Activated CD4-positive, CD25-positive, alpha-beta regulatory T cell treated with anti-CD3 and anti-CD28 coated beads, Interleukin-2, amount 50 U/mL, for 72 hours (primary cell): Measurements from ENCODE around the gene MRC2.
"Not testable (repeated sequence)": the region's sequence is repeated elsewhere in the genome, so short reads cannot be mapped to it uniquely, and the experiment has no call there.

Experiments used
- DNase-seq: peaks from one replicate; pipeline ENCODE4 v3.0.0; 2021

MRC2 gene

GRCh38 chr17:62680541-62681052 is 53.1 kb downstream of the MRC2 start:
- no peak for DNase-seq

DNA sequence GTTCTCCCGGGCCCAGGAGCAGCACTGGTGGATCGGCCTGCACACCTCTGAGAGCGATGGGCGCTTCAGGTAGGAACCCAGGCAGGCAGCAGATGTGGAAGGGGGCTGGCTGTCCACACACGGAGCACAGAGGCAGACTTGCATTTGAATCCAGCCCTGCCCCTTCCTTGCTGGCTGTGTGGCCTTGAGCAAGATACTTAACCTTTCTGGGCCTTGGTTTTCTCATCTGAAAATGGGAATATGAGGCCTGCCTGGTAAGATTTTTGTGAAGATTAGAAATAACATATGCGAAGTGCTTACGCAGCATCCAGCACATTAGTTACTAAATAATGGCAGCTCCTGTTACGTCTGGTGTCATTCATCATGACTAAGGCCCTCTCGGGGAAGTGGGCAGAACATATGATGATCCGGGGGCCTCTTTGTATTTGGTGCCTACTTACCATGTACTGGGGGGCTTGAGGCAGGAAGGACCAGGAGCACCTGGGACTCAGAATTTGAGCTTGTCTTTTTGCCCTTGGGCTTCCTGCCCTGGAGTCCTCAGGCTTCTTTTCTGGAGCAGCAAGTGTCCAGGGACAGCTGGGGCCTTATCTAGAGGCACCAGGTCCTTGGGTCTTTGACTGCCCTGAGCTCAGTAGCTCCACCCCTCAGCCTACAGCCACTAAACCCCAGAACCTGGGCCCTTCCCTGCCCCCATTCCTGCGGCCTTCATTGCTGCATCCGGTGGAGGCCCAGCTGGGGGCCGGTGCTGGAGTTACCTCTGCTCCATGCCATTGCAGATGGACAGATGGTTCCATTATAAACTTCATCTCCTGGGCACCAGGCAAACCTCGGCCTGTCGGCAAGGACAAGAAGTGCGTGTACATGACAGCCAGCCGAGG is 53.8 kb downstream of the MRC2 start:
- DNase-seq = no peak

DNA sequence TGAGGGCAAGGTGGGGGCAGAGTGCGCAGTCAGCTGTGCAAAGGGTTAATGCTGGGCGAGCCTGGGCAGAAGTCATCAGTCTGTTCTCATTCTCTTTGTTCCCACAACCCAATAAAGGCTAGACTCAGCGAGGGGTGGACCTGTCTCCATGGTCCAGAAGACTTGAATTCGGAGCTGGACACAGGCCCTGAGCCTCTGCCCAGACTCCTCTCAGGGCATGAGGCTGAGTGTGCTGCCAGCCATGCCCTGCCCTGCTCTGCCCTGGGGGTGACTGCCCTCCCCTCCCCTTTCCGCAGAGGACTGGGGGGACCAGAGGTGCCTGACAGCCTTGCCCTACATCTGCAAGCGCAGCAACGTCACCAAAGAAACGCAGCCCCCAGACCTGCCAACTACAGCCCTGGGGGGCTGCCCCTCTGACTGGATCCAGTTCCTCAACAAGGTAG is 54.5 kb downstream of the MRC2 start:
- DNase-seq = no peak

DNA sequence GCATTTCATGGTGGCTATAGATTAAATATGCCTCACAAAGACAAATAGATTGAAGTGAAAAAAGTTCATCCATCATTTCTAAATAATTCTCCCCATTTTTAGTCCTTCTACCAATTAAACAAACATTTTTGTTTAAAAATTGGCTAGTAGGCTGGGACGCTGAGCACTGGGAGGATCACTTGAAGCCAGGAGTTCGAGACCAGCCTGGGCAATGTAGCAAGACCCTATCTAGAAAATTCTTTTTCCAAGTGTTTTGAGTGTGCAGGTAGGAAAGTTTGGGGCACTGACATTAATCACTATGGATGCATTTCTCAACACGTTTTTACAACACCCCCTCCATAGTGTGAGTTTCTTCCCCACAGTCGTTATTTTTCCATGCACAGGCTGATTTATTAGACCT is 56.7 kb downstream of the MRC2 start:
- DNase-seq = no peak

GRCh38 chr17:62687997-62688396 is 60.5 kb downstream of the MRC2 start:
- no peak for DNase-seq

DNA sequence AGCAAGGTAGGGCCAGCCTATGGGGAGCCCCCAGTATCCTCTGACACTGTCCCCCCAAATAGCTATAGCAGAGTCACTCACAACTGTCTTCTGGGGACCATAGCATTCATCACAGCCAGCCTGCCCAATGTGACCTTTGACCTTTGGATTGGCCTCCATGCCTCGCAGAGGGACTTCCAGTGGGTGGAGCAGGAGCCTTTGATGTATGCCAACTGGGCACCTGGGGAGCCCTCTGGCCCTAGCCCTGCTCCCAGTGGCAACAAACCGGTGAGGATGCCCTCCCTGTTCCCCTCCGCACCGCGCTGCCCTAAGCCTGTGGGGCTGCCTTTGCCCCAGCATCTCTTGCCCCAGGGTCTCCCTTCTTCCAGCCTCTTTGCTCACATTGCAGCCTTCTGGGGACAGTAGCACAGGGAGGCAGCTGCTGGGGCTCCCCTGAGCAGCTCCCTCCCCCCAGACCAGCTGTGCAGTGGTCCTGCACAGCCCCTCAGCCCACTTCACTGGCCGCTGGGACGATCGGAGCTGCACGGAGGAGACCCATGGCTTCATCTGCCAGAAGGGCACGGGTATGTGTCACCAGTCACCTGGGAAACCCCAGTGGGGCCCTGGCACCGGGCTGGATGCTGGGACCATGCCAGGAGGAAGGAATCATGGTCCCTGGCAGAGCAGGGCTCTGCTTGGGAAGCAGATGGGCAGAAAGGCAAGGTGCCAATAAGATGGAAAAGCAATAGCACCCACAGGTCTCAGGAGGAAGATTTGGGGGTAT is 61.1 kb downstream of the MRC2 start:
- DNase-seq = no peak

DNA sequence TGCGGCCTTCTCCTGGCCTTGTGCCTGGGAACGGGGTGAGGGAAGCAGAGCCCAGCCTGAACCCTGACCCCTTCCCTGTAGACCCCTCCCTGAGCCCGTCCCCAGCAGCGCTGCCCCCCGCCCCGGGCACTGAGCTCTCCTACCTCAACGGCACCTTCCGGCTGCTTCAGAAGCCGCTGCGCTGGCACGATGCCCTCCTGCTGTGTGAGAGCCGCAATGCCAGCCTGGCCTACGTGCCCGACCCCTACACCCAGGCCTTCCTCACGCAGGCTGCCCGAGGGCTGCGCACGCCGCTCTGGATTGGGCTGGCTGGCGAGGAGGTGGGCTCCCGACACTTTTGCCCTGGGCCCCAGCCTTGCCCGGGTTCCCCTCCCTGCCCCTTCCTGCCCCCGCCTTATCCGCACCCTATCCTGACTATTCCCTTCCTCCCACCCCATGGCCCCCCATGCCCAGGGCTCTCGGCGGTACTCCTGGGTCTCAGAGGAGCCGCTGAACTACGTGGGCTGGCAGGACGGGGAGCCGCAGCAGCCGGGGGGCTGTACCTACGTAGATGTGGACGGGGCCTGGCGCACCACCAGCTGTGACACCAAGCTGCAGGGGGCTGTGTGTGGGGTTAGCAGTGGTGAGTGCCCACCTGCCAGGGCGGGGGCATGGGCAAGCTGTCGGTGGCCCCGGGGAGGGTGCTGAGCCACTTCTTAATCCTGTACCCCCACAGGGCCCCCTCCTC is 62.1 kb downstream of the MRC2 start:
- no peak for DNase-seq

DNA sequence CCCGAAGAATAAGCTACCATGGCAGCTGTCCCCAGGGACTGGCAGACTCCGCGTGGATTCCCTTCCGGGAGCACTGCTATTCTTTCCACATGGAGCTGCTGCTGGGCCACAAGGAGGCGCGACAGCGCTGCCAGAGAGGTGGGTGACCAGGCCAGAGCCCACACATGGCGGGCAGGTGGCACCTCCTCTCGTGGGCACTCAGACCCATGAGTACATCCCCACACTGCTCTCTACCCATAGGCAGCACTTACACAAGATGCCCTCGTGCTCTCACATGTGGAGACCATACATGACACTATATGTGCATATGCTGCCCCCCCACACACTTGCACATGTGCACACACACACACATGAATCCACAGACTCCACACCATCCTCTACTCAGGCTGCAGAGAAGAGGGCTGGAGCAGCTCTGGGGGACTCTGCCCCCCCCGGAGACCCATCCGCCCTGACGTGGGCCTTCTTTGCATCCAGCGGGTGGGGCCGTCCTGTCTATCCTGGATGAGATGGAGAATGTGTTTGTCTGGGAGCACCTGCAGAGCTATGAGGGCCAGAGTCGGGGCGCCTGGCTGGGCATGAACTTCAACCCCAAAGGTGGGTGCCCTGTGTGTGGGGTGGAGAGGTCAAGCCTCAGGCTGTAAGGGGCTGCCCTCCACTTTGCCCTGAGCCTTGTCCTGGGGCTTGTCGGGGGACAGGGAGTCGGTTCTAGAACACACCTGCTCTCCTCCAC is 62.9 kb downstream of the MRC2 start:
- no peak for DNase-seq

DNA sequence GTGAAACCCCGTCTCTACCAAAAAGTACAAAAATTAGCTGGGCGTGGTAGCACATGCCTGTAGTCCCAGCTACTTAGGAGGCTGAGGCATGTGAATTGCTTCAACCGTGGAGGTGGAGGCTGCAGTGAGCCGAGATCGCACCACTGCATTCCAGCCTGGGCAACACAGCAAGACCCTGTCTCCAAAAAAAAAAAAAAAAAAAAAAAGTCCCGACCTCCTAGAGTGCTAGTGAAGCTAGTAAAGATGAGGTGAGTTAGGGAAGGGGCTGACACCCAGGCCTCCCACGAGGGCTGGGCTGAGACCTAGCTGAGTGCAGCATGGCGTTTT is 64.1 kb downstream of the MRC2 start:
- not testable (repeated sequence) for DNase-seq

- no peak for DNase-seq
These were observed 64.7 kb downstream of the MRC2 start for GRCh38 chr17:62692159-62692651.

DNA sequence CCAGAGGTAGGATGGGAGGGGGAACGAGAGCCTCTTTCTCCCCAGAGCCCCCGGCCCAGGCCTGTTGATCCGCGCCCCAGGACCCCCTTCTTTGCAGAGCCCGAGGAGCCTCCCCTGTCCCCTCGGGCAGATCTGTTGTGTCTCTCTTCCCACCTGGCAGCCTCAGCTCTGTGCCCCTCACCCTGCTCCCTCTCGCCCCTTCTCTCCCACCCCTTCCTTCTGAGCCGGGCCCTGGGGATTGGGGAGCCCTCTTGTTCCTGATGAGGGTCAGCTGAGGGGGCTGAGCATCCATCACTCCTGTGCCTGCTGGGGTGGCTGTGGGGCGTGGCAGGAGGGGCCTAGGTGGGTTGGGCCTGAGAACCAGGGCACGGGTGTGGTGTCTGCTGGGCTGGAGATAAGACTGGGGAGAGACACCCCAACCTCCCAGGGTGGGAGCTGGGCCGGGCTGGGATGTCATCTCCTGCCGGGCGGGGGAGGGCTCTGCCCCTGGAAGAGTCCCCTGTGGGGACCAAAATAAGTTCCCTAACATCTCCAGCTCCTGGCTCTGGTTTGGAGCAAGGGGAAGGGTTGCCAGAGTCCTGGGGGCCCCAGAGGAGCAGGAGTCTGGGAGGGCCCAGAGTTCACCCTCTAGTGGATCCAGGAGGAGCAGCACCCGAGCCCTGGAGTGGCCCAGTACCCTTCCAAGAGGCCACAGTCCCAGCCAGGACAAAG is 65.4 kb downstream of the MRC2 start:
- no peak for DNase-seq

DNA sequence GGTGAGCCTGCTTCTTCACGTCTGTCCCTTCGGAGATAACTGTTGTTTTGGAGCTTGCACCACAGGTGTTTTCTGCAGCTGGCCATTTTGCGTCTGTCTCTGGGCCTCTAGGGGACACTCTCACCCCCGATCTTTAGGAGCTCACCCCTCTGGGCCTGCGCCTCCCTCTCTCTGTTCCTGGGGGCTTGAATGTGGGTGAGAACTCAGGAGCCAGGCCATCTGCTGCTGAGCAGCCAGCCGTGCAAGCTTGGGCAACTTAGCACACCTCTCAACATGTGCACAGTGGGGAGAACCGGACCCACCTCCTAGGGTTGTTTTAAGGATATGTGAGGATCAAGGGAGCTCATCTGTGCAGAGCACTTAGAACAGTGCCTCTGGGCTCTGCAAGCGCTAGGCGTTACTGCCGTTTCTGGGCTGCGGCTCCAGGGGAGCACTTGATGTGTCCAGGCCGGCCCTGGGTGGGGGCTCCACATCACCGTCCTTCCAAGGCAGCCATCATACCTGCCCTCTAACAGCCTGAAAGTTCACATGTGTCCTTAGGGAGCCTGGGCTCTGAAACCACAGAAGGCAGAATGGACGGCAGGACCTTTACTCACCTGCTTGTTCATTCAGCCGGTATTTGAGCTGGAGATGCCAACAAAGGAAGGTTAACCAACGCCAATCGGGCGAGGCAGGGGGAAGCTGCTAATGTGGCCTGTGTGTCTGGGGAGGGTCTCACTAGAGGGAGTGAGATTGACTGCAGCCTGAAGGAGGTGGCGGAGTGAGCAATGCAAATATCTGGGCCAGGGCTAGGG is 66.3 kb downstream of the MRC2 start:
- no peak for DNase-seq

DNA sequence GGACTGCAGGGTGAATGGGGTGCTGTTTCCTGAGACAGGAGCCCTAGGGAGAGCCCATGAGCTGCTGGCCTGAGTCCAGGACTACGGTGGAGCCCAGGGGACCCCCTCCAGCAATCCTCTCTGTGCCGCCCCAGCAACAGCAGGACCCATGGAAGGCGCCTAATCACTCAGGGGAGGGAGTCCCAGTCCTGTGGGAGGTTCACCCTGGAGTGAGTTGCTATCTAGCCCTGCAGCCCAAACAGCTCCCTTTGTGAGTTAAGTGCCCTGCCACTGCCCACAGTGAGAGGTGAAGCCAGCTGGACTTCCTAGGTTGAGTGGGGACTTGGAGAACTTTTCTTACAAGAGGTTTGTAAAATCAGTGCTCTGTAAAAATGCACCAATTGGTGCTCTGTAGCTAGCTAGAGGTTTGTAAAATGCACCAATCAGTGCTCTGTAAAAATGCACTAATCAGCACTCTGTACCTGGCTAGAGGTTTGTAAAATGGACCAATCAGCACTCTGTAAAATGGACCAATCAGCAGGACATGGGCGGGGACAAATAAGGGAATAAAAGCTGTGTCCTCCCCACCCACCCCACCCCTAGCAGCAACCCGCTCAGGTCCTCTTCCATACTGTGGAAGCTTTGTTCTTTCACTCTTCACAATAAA is 67.7 kb downstream of the MRC2 start:
- DNase-seq = not testable (repeated sequence)

GRCh38 chr17:62696256-62696655 is 68.8 kb downstream of the MRC2 start:
- DNase-seq = no peak

GRCh38 chr17:62696726-62697490 is 69.4 kb downstream of the MRC2 start:
- no peak for DNase-seq

DNA sequence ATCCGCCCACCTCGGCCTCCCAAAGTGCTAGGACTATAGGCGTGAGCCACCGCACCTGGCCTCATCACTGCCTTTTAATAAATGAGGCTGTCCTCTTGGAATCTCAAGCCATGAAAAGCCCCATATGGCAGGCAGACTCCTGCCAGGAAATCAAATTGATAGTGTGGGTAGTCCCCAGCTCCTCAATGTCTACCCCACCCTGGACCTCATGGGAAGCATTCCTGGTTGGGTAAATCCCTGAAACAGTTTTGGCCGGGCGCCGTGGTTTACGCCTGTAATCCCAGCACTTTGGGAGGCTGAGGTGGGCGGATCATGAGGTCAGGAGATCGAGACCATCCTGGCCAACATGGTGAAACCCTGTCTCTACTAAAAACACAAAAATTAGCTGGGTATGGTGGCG is 71.0 kb downstream of the MRC2 start:
- DNase-seq = not testable (repeated sequence)

- DNase-seq = no peak
These were observed 73.7 kb downstream of the MRC2 start for GRCh38 chr17:62700964-62701705.

DNA sequence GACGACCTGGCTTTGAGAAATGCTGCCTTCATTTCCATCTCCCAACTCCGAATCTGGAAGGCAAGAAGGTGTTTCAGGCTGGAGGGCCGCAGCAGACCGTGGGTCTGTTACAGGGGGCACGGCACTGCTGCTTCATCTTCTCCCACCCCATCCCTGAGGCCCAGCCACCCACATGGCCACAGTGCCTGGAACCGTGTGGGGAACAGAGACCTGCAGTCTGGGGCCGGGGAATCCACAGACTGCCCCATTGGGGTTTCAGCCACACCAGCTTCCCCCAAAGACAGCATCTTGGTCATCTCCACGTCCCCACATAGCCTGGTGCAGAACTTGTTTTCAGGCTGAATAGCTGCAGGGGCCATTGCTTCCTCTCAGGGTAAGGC is 74.2 kb downstream of the MRC2 start:
- no peak for DNase-seq

DNA sequence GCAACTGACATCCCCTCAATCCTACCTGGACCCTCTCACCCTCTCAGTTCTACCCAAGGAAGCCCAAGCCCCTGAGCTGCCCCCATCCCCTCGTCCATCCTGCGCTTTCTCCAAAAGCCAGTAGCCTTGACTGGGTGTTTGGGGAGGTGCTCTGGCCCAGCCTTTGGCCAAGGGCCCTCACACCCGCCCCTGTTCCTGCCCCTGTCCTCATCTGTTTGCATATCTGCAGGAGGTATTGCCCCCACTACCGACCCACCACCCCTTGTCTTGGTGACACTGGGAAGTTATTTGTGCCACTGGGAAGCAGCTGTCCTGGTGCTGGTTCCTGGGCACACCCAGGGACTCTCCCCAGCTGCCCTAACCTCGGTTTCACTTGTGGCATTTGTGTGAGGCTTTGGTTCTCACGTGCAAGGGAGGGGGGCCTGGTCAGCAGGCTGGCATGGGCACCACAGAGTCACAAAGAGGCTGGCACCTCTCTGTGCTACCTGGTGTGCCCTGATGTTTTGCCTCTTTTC is 75.3 kb downstream of the MRC2 start:
- no peak for DNase-seq
